B cell (primary cell): ENCODE results near the gene OR8K3. TPM values are rescaled to one million over a fixed set of nuclear protein-coding genes. Genes with fewer than 3 reads are reported as not detected.

ENCODE experiments used
- ATAC-seq: fragments of 200-7000 bp; cut with Tn5 transposase; one replicate; pipeline ENCODE4 v1.10.0; 2021; ENCODE audit warnings: low read depth, mild to moderate bottlenecking, moderate number of reproducible peaks, moderate library complexity
- CTCF ChIA-PET: fragments of 350-600 bp; sonication (Branson Sonifier 250); formaldehyde crosslinking; loops from one replicate; lab custom pipeline; 2021; ENCODE audit warnings: antibody characterized with exemption, inconsistent platforms; lab: Charles Lee
- POLR2A ChIA-PET: fragments of 350-600 bp; sonication (Branson Sonifier 250); formaldehyde crosslinking; loops from one replicate; lab custom pipeline; 2021; ENCODE audit warnings: antibody characterized with exemption; lab: Charles Lee
- DNase-seq: peaks from one replicate; pipeline ENCODE4 v3.0.0; 2013
- H2AFZ ChIP-seq: 2 replicates; pipeline ENCODE4 v1.6.1; 2012; ENCODE audit warnings: mild to moderate bottlenecking, low read depth, low read length; ENCODE audit not compliant: insufficient read depth, poor library complexity, severe bottlenecking
- H3K27ac ChIP-seq, 2 donors: 1 replicate in 1 of 2; 2 replicates in 1 of 2; pipeline ENCODE4 v1.5.1; 2012 to 2013; ENCODE audit warnings: low read length in 2 of 2, mild to moderate bottlenecking in 2 of 2, moderate library complexity in 1 of 2
- H3K27me3 ChIP-seq, 4 experiments: fragments of 200-600 bp in 1 of 4; sonication (generic) in 1 of 4; replicated peaks in 1 of 4; 1 replicate in 2 of 4; 2 replicates in 2 of 4; pipeline versions ENCODE4 v1.6.1 to v1.7.0; 2013 to 2016; ENCODE audit warnings: low read length in 3 of 4, mild to moderate bottlenecking in 2 of 4, mixed read lengths in 1 of 4, moderate library complexity in 1 of 4; ENCODE audit not compliant: insufficient read depth in 4 of 4, control insufficient read depth in 3 of 4; ENCODE audit errors: control extremely low read depth in 1 of 4
- H3K36me3 ChIP-seq, 2 experiments: replicated peaks in 1 of 2; 1 replicate in 1 of 2; 2 replicates in 1 of 2; pipeline versions ENCODE4 v1.6.1 to v1.7.1; 2013; ENCODE audit warnings: low read length in 1 of 2; ENCODE audit not compliant: insufficient read depth in 2 of 2, control insufficient read depth in 1 of 2; ENCODE audit errors: control extremely low read depth in 1 of 2, extremely low read depth in 1 of 2
- H3K4me1 ChIP-seq, 2 donors: fragments of 200-600 bp in 1 of 2; sonication (generic) in 1 of 2; 1 replicate in 1 of 2; 2 replicates in 1 of 2; pipeline versions ENCODE4 v1.5.1 to v1.6.1; 2013 to 2017; ENCODE audit warnings: low read length in 2 of 2; ENCODE audit not compliant: control insufficient read depth in 2 of 2, insufficient read depth in 2 of 2
- H3K4me2 ChIP-seq: replicated peaks from 2 replicates; pipeline ENCODE3; 2012; ENCODE audit warnings: mild to moderate bottlenecking, low read depth, low read length; ENCODE audit not compliant: poor library complexity, severe bottlenecking
- H3K4me3 ChIP-seq, 5 experiments: fragments of 200-600 bp in 1 of 5; sonication (generic) in 1 of 5; 1 replicate in 3 of 5; 2 replicates in 2 of 5; pipeline versions ENCODE4 v1.5.1 to v1.7.0; 2011 to 2016; ENCODE audit warnings: low read length in 4 of 5, mild to moderate bottlenecking in 4 of 5, low read depth in 2 of 5, control low read depth in 1 of 5, moderate library complexity in 1 of 5; ENCODE audit not compliant: insufficient read depth in 1 of 5; ENCODE audit errors: control extremely low read depth in 1 of 5, extremely low read depth in 1 of 5
- H3K79me2 ChIP-seq: fragments of 200-600 bp; sonication (generic); one replicate; pipeline ENCODE4 v1.6.0; 2016; ENCODE audit warnings: low read length; ENCODE audit not compliant: control insufficient read depth, insufficient read depth
- H3K9ac ChIP-seq: fragments of 200-600 bp; sonication (generic); 2 replicates; pipeline ENCODE4 v1.6.1; 2017; ENCODE audit warnings: mild to moderate bottlenecking, low read length, moderate library complexity
- H3K9me3 ChIP-seq, 3 donors: one replicate each; pipeline versions ENCODE4 v1.6.1 to v1.7.1; 2013; ENCODE audit warnings: low read length in 2 of 3; ENCODE audit not compliant: control insufficient read depth in 2 of 3, insufficient read depth in 1 of 3; ENCODE audit errors: control extremely low read depth in 1 of 3
- H4K20me1 ChIP-seq: 2 replicates; pipeline ENCODE4 v1.6.0; 2012; ENCODE audit warnings: mild to moderate bottlenecking, low read length; ENCODE audit not compliant: insufficient read depth, control insufficient read depth, poor library complexity, severe bottlenecking
- H3K27ac Mint-ChIP-seq: one replicate; pipeline ENCODE4 v1.8.0; 2021; ENCODE audit warnings: mixed read lengths
- H3K27me3 Mint-ChIP-seq: one replicate; pipeline ENCODE4 v1.8.0; 2021; ENCODE audit warnings: mixed read lengths
- H3K4me1 Mint-ChIP-seq: one replicate; pipeline ENCODE4 v1.8.0; 2021; ENCODE audit warnings: mixed read lengths
- H3K4me3 Mint-ChIP-seq: one replicate; pipeline ENCODE4 v1.8.0; 2021; ENCODE audit warnings: mixed read lengths
- H3K9me3 Mint-ChIP-seq: one replicate; pipeline ENCODE4 v1.8.0; 2022; ENCODE audit warnings: mixed read lengths; ENCODE audit not compliant: insufficient read depth
- EZH2 ChIP-seq: IDR thresholded peaks from 2 replicates; pipeline ENCODE4 v1.6.1; 2012; ENCODE audit warnings: borderline replicate concordance, low read depth, mild to moderate bottlenecking, moderate library complexity, low read length; ENCODE audit not compliant: insufficient read depth, poor library complexity, severe bottlenecking
- WGBS: methylation state at CpG from one replicate; pipeline ENCODE4 v1.1.5; 2013; ENCODE audit warnings: missing lambda C conversion rate; ENCODE audit not compliant: insufficient coverage; 5-methylcytosine and 5-hydroxymethylcytosine counted together
- intact Hi-C: fragments of 100-400 bp; cut with micrococcal nuclease; formaldehyde crosslinking; loops from one replicate; pipeline ENCODE4 v1.10.0; 2022
- polyA plus RNA-seq: library from polyadenylated mRNA; depleted of rRNA; stranded (reverse); fragments of >200 nt; gene quantifications from 2 replicates; pipeline ENCODE4 v1.2.3, GENCODE V29; 2012
- total RNA-seq, 2 donors: library from RNA; stranded (reverse); fragments of 120-200 nt in 1 of 2; gene quantifications; 1 replicate in 1 of 2; 2 replicates in 1 of 2; pipeline versions ENCODE4 v1.2.3 to v1.2.4, GENCODE V29; 2013 to 2022
- TF ChIP-seq, protein P1 (sequence below): fragments of 200-600 bp; IDR thresholded peaks from one replicate; pipeline ENCODE4 v1.8.0; 2022; ENCODE audit warnings: antibody characterized with exemption, mild to moderate bottlenecking

The OR8K3 gene
- total and polyA plus RNA-seq, 2 donors (not counting 1 experiment from before 2014, with no cell fraction given), result not detected

GRCh38 chr11:56331861-56332491 lies 17.0 kb downstream of the OR8K3 start:
- CTCF ChIA-PET, result no interaction called here
- Mint-ChIP-seq H3K4me1 (no peaks in the 10 kb centered on the region), H3K4me3 (no peak overlapping the region), H3K9me3 (no peaks in the 10 kb centered on the region), H3K27me3 (no peaks in the 10 kb centered on the region), H3K27ac (no peak overlapping the region)
- Histone ChIP-seq H3K4me2 (no peak overlapping the region), H3K9me3 (peaks cover 0 to 13% (median 2%) of the 10 kb centered on the region in 3 donors), H3K27me3 (no peaks in the 10 kb centered on the region), H3K27ac (no peak overlapping the region), H3K4me1 (no peaks in the 10 kb centered on the region), H3K36me3 (no peaks in the 10 kb centered on the region), H3K9ac (no peak overlapping the region), H2AFZ (no peak overlapping the region), H3K4me3 (no peak overlapping the region), H4K20me1 (no peaks in the 10 kb centered on the region), H3K79me2 (no peaks in the 10 kb centered on the region)
- TF ChIP-seq, protein P1, sequence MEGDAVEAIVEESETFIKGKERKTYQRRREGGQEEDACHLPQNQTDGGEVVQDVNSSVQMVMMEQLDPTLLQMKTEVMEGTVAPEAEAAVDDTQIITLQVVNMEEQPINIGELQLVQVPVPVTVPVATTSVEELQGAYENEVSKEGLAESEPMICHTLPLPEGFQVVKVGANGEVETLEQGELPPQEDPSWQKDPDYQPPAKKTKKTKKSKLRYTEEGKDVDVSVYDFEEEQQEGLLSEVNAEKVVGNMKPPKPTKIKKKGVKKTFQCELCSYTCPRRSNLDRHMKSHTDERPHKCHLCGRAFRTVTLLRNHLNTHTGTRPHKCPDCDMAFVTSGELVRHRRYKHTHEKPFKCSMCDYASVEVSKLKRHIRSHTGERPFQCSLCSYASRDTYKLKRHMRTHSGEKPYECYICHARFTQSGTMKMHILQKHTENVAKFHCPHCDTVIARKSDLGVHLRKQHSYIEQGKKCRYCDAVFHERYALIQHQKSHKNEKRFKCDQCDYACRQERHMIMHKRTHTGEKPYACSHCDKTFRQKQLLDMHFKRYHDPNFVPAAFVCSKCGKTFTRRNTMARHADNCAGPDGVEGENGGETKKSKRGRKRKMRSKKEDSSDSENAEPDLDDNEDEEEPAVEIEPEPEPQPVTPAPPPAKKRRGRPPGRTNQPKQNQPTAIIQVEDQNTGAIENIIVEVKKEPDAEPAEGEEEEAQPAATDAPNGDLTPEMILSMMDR, result no peak
- TF ChIP-seq EZH2, result no peak
- DNase-seq (no peak), ATAC-seq (no peak)
- intact Hi-C loops, result no loop called here
- POLR2A ChIA-PET, result no interaction called here
- 87% methylated on average over 34 of the region's 34 CpGs for WGBS

DNA sequence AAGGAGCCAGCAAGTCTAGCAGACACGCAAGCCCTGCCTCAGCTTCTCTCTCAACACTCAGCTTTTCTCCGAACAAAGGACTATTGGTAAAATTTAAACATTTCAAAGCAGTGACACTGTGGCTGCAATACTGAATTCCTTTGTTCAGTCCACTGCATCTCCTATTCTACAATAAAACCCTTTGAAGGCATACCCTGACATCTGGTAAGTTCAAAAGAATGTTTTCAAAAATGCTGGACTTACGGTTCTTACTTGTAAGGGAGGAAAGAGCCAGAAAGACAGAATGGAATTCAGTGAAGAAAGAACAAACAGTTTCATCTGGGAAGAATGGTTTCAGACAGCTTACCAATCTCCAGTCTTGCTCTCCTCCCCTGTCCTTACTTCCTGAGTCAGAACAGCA lies 18.2 kb downstream of the OR8K3 start:
- H3K4me1 Mint-ChIP-seq, result no peaks in the 10 kb centered on the region
- intact Hi-C loops, result no loop called here
- H3K4me1 ChIP-seq, result no peaks in the 10 kb centered on the region
- H2AFZ ChIP-seq, result no peak overlapping the region
- H3K27ac ChIP-seq, result no peak overlapping the region
- ChIA-PET POLR2A (no interaction called here), CTCF (no interaction called here)
- H3K9ac ChIP-seq, result no peak overlapping the region
- WGBS, result no CpG with 5 or more reads among the region's 3 CpGs
- no peaks in the 10 kb centered on the region for H4K20me1 ChIP-seq
- no peaks in the 10 kb centered on the region for H3K27me3 ChIP-seq
- no peaks in the 10 kb centered on the region for H3K9me3 Mint-ChIP-seq
- ATAC-seq (no peak), DNase-seq (no peak)
- no peak overlapping the region for H3K4me3 Mint-ChIP-seq
- no peak overlapping the region for H3K4me3 ChIP-seq
- no peaks in the 10 kb centered on the region for H3K27me3 Mint-ChIP-seq
- H3K27ac Mint-ChIP-seq, result no peak overlapping the region
- H3K4me2 ChIP-seq, result no peak overlapping the region
- TF ChIP-seq, protein P1, result no peak
- TF ChIP-seq EZH2, result no peak
- no peaks in the 10 kb centered on the region for H3K36me3 ChIP-seq
- no peaks in the 10 kb centered on the region for H3K79me2 ChIP-seq
- peaks cover 0 to 15% (median 2%) of the 10 kb centered on the region in 3 donors for H3K9me3 ChIP-seq
